Breast epithelium (tissue), 3 donors: Measurements from ENCODE around the gene ABI3.

Source experiments
- POLR2A ChIP-seq: fragments of 450-650 bp; IDR thresholded peaks from one replicate; pipeline ENCODE4 v1.6.1; 2016; ENCODE audit warnings: antibody characterized with exemption, mild to moderate bottlenecking, moderate library complexity
- TF ChIP-seq, protein P1 (sequence below), 3 donors: fragments of 450-650 bp; IDR thresholded peaks; one replicate each; pipeline ENCODE4 v1.5.1; 2016 to 2017; ENCODE audit warnings: antibody characterized with exemption in 3 of 3, mild to moderate bottlenecking in 3 of 3, moderate library complexity in 3 of 3

DNA sequence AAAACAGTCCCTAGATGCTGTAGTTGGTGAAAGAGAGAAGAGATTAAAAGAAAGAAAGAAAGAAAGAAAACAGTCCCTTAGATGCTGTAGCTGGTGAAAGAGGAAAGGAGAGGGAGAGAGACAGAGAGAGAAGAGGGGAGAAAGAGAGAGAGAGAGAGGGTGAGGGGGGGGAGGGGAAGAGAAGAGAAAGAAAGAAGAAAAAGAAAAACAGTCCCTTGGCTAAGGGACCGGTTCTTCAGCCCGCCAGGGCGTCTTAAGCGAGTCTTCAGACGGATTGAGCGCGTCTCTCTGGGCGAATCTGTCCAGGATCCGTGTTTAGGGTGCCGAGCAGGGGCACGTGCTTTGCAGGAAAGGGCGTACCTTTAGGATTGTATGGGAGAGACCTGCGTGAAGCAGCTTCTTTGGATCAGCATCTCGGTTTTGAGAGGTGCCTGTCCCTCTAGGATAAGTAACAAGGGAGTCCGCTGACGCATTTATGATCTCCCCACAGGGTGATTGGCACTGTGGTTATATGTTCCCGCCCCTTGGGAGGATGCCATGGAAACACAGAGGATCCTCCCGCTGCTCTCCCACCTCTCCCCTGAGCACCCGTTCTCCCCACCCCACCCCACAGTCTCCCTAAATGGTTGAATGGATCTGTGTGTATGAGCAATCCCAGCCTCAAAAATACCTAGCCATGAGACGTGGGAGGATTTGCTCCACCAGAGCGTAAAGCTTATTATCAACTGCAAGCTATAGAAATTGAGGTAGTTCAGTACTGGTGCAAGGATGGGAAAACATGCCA is 16.8 kb upstream of the ABI3 start:
- no peak for TF ChIP-seq POLR2A
- TF ChIP-seq, protein P1, sequence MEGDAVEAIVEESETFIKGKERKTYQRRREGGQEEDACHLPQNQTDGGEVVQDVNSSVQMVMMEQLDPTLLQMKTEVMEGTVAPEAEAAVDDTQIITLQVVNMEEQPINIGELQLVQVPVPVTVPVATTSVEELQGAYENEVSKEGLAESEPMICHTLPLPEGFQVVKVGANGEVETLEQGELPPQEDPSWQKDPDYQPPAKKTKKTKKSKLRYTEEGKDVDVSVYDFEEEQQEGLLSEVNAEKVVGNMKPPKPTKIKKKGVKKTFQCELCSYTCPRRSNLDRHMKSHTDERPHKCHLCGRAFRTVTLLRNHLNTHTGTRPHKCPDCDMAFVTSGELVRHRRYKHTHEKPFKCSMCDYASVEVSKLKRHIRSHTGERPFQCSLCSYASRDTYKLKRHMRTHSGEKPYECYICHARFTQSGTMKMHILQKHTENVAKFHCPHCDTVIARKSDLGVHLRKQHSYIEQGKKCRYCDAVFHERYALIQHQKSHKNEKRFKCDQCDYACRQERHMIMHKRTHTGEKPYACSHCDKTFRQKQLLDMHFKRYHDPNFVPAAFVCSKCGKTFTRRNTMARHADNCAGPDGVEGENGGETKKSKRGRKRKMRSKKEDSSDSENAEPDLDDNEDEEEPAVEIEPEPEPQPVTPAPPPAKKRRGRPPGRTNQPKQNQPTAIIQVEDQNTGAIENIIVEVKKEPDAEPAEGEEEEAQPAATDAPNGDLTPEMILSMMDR (IDR thresholded peaks at IDR 0.05), result no peak
